HG03135 (cell line): ENCODE data around the gene MME.

Experiments used
- ATAC-seq: cut with Tn5 transposase; IDR thresholded peaks from one replicate; pipeline ENCODE4 v1.9.1; 2021; ENCODE audit warnings: mild to moderate bottlenecking, moderate library complexity; ENCODE audit not compliant: unreplicated experiment

Gene MME

DNA sequence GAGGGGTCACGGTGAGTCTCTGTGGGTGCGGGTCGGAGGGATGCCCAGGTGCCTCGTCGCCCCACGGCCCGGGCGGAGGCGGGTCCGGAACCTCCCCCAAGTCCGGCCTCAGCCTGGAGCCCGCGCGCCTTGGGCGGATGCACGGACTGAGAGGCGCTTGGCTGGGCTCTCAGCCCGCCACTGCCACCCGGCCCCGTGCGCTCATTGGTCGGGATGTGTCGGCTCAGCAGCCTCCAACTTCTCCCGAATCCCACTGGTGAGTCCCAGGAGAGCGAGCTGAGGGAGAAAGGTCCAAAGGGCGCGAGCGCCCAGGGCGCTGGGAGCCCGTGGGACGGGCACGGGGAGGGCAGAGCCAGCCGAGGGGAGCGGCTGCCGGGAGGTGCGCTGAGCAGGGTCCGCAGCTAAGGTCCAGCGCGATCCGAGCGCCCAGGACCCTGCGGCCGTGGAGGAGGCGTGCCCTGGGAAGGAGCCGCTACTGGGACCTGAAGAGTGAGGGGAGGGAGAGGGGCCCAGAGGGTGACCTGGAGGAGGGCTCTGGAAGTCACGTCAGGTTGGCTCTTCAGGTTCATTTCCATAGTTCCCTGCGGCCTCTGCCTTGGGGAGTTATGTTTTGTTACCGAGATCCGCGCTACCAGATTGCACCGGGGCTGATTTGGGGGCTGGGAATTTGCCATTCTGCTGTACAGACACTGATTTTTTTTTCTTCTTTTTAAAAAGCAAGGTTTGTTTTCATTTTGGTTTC is at the start of gene MME:
TSS of gene MME (plus strand) at position 574 of the 742 bp plus-strand sequence. CDS start 3,849 bp downstream, outside the sequence.
- no peak for ATAC-seq

DNA sequence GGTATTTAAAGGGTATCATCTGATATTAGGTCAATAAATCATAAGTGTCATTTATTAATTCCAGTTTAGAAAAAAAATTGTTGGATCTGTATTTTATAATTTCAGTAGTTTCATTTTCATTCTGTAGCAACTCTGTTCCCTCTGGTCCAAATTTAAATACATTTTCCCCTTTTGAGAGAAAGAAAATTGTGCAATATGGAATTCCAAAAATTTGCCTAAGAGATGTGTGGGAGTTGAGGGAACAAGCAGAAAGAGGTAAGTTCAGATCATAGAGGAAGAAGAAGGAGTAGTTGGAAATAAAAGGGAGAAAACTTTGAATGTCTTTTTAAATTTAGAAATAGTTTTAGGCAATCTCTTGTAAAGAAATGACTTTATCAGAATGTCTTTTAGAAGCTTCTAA is 48.9 kb upstream of the MME start:
- no peak for ATAC-seq

DNA sequence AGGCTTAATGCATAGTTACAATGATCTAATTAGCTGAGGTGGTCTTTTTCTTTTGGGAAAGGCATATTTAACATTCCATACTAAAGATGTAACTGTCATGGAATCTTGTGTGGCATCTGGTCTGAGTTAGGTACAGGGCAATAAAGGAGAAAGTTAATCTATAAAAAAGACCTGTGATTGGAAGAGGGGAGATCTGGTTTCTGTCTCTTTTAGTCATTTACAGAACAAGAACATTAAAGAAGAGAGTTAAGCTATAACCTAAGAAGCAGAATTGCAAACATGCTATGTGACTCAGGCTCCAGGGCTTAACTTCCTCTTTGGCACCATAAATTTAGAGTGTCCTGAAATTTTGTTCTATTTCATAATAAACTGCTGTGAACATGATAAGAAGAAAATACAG is 47.2 kb upstream of the MME start:
- ATAC-seq, result no peak

DNA sequence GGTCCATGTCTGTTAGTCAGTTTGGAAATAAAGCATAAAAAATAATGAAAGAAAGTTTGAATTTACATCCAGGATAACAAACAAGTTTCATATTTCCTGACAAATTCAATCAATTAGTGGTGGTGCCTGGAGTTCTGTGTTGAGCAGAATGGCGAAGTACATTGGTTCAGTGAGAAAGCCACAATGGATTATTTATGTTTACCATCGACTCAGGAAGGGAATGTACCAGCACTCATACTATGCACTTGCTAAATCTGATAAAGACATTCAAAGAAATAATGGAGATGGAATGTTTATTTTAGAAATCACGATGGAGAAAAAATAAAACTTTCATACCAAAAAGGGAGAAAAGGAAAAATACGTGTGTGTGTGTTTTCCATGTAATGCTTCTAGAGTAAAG is 45.3 kb upstream of the MME start:
- ATAC-seq, result no peak

DNA sequence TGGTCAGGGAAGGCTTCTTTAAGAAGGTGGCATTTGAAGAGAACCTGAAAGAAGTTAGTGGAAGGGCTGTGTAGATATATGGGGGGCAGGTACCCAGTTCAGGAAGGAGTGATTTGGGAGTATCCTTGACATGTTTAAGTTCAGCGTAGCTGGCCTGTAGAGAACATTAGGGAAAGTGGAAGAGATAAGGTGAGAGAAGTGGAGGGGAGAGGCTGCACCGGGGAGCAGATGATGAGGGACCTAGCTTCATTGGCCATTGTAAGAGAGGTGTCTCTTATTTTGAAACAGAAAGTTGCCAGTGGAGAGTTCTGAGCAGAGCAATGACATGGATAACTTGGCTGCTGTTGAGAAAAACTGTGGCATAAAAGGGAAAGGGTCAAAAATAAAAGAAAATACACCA is 44.6 kb upstream of the MME start:
- no peak for ATAC-seq

DNA sequence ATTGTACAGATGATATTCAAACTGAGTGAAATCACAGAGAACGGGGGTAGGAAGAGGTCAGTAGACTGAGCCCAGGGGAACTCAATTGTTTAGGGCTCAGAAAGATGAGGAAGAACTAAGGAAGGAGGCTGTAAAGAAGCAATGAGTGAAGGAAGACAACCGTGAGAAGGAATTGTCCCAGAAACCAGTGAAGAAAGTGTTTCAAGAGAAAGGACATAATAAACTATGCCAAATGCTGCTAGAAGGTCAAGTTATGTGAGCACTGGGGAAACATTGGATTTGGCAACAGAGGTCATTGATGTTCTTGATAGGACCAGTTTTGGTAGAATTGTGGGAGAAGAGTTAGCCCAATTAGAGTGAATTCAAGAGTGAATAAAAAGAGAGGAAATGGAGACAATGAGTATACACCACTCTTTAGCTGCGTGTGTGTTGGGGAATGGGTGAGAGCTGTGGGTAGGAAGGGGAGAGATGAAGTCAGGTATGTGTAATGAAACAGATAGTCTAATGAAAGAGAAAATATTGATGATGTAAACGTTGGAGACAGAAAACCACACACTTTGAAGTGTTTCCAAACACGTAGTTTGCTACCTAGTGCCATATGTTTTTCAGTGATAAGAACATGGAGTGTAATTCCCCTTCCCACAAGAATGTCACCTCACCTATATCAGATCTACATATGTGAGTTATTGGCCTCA is 42.5 kb upstream of the MME start:
- ATAC-seq, result no peak

DNA sequence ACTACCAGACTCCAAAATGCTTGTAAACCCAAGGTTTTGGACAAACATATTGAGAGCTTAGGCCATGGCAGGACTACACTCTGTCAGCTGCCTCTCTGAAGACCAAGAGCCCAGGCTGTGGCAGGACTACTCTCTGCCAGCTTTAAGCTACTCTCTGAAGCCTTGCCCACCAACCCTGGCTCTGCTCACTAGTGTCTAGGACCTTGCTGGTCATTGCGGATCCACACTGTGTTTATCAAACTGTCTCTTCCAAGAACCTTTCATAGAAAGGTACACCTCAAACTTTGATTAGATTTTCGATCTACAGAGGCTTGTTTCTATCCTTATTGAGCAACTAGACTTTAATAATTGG is 41.9 kb upstream of the MME start:
- ATAC-seq, result no peak

DNA sequence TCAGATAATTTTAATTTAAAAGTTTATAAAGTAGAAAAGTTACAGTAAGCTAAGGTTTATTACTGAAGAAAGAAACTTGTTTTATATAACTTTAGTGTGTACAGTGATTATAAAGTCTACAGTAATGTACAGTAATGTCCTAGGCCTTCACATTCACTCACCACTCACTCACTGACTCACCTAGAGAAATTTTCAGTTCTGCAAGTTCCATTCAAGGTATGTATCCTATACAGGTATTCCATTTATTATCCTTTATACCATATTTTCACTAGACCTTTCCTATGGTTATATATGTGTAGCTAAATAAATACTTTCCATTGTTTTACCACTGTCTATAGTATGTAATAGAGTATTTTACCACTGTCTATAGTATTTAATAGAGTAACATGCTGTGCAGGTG is 33.2 kb upstream of the MME start:
- ATAC-seq, result no peak

DNA sequence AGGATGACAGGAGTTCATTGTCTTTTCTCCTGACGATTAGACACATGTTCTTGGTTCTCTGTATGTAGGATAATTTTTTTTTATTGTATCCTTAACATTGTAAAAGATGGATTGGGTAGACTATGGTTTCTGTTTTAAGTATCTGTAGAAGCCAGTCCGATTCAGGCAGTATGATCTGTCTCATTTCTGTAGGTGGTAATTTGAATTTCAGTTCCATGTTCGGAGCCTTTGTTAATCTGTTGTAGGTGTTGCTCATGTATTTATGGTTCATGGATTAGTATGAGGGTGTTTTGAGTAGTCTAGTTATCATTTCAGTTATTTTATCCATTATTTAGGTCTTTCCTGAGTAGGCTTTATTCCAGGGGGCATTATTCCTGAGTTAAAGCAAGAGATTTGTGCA is 32.4 kb upstream of the MME start:
- no peak for ATAC-seq

DNA sequence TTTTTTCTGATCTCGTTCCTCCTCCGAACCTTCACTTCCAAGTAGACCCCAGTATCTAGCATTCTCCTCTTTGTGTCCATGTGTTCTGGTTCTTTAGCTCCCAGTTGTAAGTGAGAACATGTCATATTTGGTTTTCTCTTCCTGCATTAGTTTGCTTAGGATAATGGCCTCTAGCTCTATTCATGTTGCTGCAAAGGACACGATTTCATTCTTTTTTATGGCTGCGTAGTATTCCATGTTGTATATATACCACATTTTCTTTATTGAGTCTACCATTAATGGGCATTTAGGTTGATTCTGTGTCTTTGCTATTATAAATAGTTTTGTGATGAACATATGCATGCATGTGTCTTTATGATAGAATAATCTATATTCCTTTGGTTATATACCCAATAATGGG is 30.2 kb upstream of the MME start:
- ATAC-seq, result no peak

DNA sequence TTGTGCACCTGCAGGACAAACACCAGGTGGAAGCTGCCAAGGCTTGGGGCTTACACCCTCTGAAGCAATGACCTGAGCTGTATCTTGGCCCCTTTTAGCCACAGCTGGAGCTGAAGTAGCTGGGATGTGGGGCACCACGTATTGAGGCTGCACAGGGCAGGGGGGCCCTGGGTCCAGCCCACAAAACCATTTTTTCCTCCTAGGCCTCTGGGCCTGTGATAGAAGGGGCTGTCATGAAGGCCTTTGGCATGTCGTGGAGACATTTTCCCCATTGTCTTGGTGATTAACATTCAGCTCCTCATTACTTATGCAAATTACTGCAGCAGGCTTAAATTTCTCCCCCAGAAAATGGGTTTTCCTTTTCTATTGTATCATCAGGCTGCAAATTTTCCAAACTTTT is 27.6 kb upstream of the MME start:
- no peak for ATAC-seq

DNA sequence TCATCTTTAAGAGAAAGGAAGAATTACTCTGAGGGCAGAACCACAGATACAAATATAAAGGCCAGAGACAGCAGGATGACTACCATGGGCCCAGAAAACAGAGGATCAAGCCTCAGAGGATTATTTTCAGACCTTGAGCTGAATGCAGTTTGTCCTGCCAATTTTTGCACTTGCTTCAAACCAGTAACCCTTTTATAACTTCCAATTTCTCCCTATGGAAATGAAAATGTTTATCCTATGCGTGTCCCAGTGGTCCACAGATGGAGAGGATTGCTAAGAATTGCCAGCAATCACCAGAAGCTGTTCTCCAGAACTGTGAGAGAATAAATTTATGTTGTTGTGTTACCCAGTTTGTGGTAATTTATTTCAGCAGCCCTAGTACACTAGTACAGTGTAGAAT is 26.4 kb upstream of the MME start:
- no peak for ATAC-seq

DNA sequence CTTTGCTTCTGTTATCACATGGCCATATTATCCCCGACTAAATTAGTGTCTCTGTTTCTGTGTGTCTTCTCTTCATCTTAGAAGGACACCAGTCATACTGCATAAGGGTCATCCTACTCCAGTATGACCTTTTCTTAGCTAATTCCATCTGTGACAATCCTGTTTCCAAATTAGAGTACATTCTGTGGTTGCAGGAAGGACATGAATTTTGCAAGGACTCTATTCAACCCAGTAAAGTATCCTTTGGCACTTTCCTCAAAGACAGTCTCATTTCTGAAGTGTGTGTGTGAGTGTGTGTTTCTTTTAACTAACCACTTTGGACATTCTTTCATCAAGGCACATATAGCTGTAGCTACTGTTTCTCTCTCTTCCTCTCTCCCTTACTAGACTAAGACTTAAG is 15.2 kb upstream of the MME start:
- no peak for ATAC-seq

DNA sequence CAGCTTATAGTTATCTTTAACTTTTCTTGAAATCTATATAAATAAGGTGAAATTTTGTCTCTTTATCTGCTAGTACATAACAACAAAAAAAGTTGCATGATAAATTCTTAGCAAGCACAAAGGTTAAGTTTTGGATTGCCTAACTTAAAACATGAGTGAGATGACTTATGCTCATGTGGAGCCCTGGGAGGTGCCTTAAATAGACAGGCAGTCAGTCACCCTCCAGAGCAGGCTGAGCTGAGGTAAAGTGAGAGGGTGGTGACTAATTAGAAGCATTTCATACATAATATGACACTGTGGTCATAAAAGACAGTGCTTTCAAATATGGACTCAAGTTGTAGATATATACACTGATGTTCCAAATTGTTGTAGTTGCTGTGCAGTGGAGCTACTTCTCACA is 14.6 kb upstream of the MME start:
- ATAC-seq, result no peak

DNA sequence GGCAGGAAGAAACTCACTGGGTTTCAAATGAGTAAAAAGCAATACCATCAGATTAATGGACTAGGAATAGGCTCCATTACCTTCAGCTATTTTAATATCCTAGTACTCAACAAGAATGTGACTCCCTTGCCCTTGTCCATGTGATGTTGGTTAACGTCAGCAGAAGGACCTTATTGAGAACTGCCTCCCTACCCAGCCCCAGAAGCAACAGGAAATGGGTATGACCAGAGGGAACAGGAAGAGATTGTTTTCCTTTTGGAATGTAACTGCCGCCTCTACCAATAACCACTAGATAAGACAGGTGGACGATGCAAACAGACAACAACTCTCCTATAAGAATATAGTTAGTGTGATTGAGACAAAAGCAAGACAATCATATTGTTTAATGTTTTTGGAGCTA is 10.4 kb upstream of the MME start:
- no peak for ATAC-seq

DNA sequence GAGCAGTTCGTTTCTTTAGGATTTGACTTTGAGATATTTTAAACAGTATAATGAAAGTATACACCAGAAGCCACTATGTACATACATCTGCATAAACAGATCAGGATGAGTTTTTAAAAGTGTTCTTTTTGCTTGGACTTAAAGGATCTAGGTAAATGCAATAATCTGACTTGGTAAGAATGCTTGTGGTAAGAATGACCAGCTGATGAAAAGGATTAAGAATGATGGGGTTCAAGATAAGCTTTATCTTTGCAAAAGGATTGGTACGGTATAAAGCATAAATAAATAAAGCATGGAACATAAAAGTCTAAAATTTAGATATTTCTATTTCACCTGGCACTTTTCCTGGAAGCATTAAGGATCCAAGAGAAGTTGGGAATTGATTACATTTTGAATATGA is 9.8 kb upstream of the MME start:
- ATAC-seq, result no peak

DNA sequence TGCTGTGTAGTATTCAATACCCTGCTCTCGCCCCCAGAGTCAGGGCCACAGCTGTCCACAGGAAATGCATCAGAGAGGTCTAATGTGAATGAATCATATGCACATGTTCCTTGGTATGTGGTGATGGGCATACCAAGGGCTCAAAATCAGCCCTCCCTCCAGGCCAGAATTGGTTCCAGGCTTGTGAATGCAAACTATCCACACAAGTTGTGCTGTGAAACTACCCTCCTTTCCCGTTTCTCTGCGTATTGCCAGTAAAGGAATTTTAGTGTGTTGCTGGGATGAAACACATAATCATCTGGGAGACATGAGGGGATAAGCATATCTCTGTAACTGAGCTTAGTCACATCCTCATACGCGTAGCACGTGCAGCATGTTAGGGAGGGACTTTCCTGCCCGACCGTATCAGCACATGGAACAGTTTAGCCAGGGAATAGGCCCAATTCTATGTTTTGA is 9.2 kb upstream of the MME start:
- ATAC-seq, result no peak

DNA sequence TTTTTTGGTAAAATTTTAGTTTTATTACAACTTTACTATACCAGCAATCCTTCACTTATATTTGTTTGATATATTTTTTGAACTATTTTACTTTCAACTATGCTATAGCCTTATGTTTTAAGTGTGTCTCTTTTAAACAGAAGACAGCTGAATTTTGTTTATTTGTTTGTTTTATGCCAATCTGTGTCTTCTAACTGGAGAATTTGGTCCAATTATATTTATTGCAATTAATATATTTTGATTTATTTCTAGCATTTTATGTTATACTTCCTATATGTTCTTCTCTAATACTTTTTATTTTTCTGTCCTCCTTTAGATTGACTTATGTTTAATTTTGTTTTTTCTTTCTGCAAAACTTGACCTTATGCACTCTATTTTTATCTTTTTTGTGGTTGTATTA is 4.9 kb upstream of the MME start:
- no peak for ATAC-seq

DNA sequence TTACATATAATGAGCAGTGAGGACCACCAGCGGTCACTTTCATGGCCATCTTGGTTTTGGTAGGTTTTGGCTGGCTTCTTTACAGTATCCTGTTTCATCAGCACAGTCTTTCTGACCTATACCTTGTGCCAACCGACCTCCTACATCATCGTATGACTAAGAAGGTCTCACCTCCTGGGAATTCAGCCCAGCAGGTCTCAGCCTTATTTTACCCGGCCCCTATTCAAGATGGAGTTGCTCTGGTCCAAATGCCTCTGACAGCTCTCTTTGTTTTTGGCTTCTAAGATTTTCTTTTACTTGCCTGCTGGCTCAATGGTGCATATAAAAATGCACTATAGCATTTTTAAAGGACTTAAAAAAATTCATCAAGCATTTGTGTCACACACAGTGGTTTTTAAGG is 3.2 kb upstream of the MME start:
- no peak for ATAC-seq

DNA sequence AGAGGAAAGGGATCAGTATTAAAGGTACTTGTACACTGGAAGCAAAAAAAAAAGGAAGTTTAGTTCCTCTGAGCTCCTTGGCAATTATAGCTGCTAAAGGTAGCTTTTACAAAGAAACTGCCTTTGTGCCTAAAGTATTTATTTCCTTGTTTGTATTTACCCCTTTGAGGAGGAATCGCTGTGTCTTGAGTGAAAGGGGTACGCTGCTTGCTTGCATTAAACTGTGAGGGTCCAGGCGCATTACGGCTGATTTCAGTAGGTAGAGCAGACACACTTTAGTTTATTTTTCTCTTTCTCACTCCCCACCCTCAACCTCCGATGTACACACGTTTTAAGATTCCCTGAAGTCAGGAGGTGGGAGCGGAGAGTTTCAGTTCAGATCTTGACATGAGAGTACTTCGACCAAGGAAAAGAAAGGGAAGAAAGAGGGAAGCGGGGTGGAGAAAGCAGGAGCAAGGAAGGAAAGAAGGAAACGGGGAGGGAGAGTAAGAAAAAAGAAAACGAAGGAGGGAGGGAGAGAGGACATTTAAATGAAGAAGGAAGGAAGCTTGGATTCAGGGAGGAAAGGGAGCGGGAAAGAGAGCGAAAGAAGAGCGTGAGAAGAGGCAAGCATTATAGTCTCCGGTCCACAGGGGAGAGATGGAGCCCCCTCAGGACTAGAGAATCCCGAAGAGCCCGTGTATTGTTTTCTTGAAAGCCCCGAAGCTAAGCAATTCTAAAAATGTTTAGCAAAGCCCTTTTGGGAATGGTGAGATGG is 1.2 kb upstream of the MME start:
- ATAC-seq, result no peak

DNA sequence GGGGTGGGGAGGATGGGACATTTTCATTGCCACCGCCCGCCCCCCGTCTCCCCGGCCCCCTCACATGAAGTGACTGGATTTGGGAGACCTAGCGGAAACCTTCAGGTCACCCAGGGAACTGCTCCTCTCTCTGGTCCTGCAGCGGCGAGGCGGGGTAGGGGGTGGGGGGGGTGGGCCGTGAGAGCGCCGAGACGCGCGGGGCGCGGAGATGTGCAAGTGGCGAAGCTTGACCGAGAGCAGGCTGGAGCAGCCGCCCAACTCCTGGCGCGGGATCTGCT is 712 bp upstream of the MME start:
- ATAC-seq, result no peak

DNA sequence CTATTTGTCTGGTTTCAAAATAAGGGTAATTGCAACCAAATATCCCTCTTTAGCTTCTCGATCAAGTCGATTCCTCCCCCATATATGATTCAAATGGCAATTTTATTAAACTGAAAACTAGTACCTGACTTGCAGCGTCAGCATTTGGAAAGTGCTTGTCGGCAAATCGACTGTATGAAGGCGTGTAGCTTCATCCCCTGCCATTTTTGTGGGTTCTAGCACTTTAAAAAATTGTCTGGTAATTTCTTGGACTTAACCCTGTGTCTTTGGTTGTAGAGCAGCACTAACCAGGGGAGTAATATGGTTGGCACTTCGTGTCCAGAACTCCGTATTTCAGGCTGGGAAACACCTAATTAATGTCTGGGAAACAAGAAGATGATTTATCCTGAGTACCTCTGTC is 573 bp downstream of the MME start:
- ATAC-seq, result no peak
